GM21367 (cell line): Measurements from ENCODE around the gene IQSEC3.
"Not testable (repeated sequence)": the region's sequence is repeated elsewhere in the genome, so short reads cannot be mapped to it uniquely, and the experiment has no call there.

Experiments used
- ATAC-seq: cut with Tn5 transposase; IDR thresholded peaks from one replicate; pipeline ENCODE4 v1.9.1; 2021; ENCODE audit not compliant: unreplicated experiment

IQSEC3 gene

DNA sequence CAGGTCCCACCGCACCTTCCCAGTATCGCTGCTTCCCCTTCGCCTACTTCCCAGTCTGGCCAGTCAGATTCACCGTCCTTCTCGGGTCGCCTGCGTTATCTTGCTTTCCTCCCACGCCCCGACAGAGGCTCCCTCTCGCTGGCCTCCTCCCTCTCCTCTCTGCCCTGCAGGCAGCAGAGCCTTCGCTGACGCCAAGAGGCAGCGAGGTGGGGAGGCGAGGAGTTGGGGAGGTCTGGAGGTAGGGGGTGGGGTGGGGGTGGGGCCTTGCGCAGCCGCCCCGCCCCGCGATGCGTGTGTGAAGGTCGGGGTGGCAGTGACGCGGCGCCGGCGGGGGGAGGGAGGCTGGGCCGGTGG lies at the start of gene IQSEC3:
Gene IQSEC3, plus strand, starts transcription at position 340 of the 354 bp plus-strand sequence. CDS start 116 bp downstream, outside the sequence.
- not testable (repeated sequence) for ATAC-seq

DNA sequence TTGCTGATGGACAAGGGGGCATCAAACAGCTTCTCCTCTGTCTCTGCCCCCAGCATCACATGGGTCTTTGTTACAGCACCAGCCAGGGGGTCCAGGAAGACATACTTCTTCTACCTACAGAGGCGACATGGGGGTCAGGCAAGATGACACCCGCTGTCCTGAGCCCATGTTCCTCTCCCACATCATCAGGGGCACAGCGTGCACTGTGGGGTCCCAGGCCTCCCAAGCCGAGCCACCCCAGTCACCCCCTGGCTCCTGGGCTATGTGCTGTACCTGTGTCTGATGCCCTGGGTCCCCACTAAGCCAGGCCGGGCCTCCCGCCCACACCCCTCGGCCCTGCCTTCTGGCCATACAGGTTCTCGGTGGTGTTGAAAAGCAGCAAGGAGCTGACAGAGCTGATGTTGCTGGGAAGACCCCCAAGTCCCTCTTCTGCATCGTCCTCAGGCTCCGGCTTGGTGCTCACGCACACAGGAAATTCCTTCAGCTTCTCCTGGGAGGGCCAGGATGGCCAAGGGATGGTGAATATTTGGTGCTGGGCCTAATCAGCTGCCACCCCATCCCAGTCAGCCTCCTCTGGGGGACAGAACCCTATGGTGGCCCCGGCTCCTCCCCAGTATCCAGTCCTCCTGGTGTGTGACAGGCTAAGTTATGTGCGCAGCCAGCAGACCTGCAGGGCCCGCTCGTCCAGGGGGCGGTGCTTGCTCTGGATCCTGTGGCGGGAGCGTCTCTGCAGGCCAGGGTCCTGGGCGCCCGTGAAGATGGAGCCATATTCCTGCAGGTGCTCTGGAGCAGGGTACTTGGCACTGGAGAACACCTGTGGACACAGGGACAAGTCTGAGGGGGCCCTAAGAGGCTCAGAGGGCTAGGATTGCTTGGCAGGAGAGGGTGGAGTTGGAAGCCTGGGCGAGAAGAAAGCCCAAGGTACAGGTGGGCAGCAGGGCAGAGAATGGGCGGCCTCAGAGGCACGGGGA lies 48.9 kb upstream of the IQSEC3 start:
- ATAC-seq, result not testable (repeated sequence)

- not testable (repeated sequence) for ATAC-seq
These were observed 47.6 kb upstream of the IQSEC3 start for GRCh38 chr12:18821-19567.

- not testable (repeated sequence) for ATAC-seq
These were observed 46.7 kb upstream of the IQSEC3 start for GRCh38 chr12:19906-20305.

DNA sequence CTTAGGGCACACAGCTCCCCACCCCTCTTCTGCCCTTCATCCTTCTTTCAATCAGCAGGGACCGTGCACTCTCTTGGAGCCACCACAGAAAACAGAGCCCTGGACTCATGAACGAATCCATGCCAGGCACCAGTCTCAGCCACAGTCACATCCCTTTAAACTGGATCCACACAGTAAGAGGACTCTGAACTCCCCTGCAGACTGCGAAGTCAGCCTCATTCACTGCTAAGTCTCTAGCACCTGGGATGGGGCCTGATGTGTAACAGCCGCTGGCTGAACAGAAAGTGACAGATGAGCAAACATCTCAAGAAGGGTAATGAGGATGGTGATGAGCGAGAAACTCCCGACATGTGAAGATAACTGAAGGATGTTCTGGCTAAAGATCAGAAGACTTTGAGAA lies 45.8 kb upstream of the IQSEC3 start:
- ATAC-seq, result no peak

- ATAC-seq, result peak; percentile 71
These were observed 45.0 kb upstream of the IQSEC3 start for GRCh38 chr12:21301-22189.

DNA sequence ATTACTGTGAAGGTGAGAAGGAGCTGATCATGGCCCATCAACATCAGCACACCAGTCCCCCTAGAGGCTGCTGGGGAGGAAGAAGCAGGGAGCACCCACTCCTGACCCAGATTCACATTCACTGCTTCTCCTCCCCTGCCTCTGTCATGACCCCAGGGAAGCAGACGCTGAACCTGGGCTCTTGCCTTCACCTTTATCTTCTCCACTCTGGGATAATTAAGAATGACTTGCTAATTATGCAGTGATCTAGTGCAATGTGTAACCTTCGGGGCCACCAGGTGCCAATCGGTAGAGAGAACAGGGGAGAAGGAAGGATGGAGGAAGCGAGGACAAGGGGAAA lies 44.4 kb upstream of the IQSEC3 start:
- ATAC-seq, result no peak

GRCh38 chr12:22530-23201 lies 43.9 kb upstream of the IQSEC3 start:
- no peak for ATAC-seq

GRCh38 chr12:27904-28303 lies 38.7 kb upstream of the IQSEC3 start:
- ATAC-seq, result not testable (repeated sequence)

- ATAC-seq, result not testable (repeated sequence)
These were observed 27.8 kb upstream of the IQSEC3 start for GRCh38 chr12:38775-39174.

DNA sequence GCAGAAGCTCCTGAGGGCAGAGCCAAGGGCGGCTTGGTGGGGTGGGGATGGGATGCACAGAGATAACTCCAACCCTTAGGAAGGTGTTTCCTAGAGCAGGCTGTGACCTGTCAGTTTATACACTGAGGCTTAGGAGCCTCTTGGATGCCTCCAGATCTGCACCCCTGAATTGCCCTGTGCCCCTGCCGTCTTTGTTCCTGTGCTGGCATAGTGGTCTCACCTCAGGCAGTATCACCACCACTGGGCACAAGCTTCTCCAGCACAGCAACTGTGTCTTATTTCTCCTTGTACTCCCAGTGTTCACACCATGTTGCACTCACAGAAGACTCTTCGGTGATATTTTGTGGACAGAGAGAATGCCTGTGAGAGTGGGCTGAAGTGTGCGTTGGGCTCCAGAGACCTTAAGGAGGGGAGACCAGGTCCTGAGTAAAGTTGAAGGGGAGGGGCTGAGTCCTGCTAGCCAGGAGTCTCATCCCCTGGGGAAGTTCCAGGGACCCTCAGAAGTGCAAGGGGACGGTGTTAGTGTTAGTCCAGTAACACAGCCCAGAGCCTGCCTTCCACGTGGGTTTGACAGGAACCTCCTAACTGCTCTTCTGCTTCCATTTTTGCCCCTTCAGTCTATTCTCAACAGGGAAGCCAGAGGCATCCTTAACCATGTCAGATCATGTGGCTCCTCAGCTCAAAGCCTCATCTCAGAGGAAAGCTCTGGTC lies 26.9 kb upstream of the IQSEC3 start:
- not testable (repeated sequence) for ATAC-seq

GRCh38 chr12:44352-44751 lies 22.2 kb upstream of the IQSEC3 start:
- not testable (repeated sequence) for ATAC-seq

GRCh38 chr12:45235-45990 lies 21.2 kb upstream of the IQSEC3 start:
- not testable (repeated sequence) for ATAC-seq

DNA sequence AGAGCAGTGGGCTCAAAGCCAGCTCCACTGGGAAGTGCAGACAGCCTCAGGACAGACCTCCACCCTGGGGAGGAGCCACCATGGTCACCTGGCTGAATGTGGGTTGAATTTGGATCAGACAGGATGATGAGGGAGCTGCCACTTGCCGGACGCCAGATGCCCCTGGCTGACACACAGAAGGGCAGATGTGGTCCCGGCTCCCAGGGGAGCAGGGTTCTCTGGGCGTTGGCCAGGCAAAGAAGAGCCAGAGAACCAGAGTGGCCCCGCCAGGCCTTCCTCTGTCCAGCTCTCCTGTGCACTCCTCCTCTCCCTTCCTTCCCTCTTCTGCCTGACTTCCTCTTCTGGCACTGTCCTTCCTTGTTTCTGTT lies 20.6 kb upstream of the IQSEC3 start:
- ATAC-seq, result not testable (repeated sequence)

GRCh38 chr12:46542-46941 lies 20.0 kb upstream of the IQSEC3 start:
- ATAC-seq, result not testable (repeated sequence)

- ATAC-seq, result not testable (repeated sequence)
These were observed 18.8 kb upstream of the IQSEC3 start for GRCh38 chr12:47699-48226.

DNA sequence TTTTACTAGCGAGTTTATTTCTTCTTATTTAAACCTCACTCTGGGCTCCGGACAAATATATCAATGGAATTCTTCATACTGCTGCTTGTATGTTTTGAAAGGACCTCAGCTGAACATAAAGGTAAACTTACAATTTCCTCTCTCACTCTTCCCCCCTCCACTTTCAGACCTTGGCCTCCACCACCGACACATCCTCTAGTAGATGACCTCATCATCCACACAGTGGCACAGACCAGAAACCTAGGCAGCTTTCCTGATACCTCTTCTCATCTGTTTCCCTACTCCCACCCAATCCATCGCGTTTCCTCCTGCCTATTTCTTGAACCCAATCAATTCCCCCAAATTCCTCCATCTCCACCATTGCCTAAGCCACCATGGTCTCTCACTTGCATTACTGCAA lies 17.4 kb upstream of the IQSEC3 start:
- ATAC-seq, result not testable (repeated sequence)

DNA sequence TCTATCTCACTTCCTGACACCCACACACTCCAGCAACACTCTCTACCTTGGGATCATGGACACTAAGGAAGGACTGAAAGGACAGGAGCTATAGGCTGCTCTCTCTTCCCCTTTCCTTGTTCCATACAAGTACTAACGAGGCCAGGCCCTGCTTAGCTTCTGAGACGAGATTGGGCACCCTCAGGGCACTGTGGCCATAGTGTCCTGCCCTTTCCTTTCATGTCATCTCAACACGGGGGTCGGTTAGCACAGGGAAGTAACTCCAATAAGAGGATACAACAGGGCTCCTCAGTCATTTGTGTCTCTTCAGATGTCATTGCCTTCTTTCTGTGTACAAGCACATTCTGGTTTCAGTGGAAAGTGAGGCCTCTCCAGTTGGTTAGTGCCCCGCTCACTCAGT lies 15.5 kb upstream of the IQSEC3 start:
- not testable (repeated sequence) for ATAC-seq

DNA sequence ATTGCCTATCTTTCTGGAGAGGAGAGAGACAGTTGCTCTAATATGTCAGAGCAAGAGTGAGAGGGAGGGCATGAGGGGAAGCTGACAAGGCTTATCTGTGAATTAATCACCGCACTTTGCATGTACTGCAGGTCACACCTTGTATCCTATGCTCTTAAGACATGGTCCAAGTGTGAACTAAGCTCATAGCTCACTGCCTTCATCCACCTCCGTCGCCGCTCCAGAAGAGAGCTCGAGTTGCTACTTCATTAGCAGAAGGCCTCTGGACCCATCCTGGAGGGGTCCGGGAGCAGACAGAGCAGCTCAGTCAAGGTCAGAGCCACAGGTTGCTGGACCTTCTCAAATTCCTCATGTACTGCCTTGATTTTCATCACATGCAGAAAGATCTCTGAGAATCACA lies 14.6 kb upstream of the IQSEC3 start:
- ATAC-seq, result not testable (repeated sequence)
